ENCODE results near the gene MEST. TPM values are rescaled to one million over a fixed set of nuclear protein-coding genes. Genes with fewer than 3 reads are reported as not detected.

The MEST gene
- total and polyA plus RNA-seq, 2 donors (not counting 1 experiment from before 2014, with no cell fraction given) = 2.5 to 6.6 TPM

GRCh38 chr7:130452951-130453350, 38.9 kb upstream of the MEST start:
- Histone ChIP-seq H3K36me3 (replicated peaks in 1 of 2; ENCODE audit: control extremely low read depth in 1 of 2, control insufficient read depth in 1 of 2, extremely low read depth in 1 of 2, insufficient read depth in 2 of 2, low read length in 1 of 2) (no peaks in the 10 kb centered on the region), H3K4me3 (ENCODE audit: control extremely low read depth in 1 of 5, extremely low read depth in 1 of 5, insufficient read depth in 1 of 5, low read depth in 2 of 5, low read length in 4 of 5) (no peak overlapping the region), H3K9me3 (ENCODE audit: control extremely low read depth in 1 of 3, control insufficient read depth in 2 of 3, insufficient read depth in 1 of 3, low read length in 2 of 3) (peaks cover 0 to 3% (median 3%) of the 10 kb centered on the region in 3 donors), H3K79me2 (ENCODE audit: control insufficient read depth, insufficient read depth, low read length) (no peaks in the 10 kb centered on the region), H3K4me2 (replicated peaks; ENCODE audit: low read depth, low read length, poor library complexity, severe bottlenecking) (no peak overlapping the region), H3K27ac (ENCODE audit: low read length in 2 of 2) (no peak overlapping the region), H3K27me3 (replicated peaks in 1 of 4; ENCODE audit: control extremely low read depth in 1 of 4, control insufficient read depth in 3 of 4, insufficient read depth in 4 of 4, low read length in 3 of 4) (no peaks in the 10 kb centered on the region), H3K9ac (ENCODE audit: low read length) (no peak overlapping the region), H2AFZ (ENCODE audit: insufficient read depth, low read depth, low read length, poor library complexity, severe bottlenecking) (no peak overlapping the region), H4K20me1 (ENCODE audit: control insufficient read depth, insufficient read depth, low read length, poor library complexity, severe bottlenecking) (no peaks in the 10 kb centered on the region), H3K4me1 (ENCODE audit: control insufficient read depth in 2 of 2, insufficient read depth in 2 of 2, low read length in 2 of 2) (no peaks in the 10 kb centered on the region)
- POLR2A ChIA-PET = no interaction called here
- Mint-ChIP-seq H3K4me3 (no peak overlapping the region), H3K27ac (no peak overlapping the region), H3K4me1 (peaks cover under 1% of the 10 kb centered on the region), H3K27me3 (peaks cover 6% of the 10 kb centered on the region), H3K9me3 (ENCODE audit: insufficient read depth) (peaks cover 6% of the 10 kb centered on the region)
- 100% methylated on average over 3 of the region's 3 CpGs for WGBS (ENCODE audit: insufficient coverage)
- intact Hi-C loops (cut with micrococcal nuclease) = no loop called here
- CTCF ChIA-PET = no interaction called here
- DNase-seq (no peak), ATAC-seq (ENCODE audit: low read depth) (no peak)
- no peak for TF ChIP-seq EZH2 (IDR thresholded peaks at IDR 0.05; ENCODE audit: borderline replicate concordance, insufficient read depth, low read depth, low read length, poor library complexity, severe bottlenecking)
- TF ChIP-seq, protein P1, sequence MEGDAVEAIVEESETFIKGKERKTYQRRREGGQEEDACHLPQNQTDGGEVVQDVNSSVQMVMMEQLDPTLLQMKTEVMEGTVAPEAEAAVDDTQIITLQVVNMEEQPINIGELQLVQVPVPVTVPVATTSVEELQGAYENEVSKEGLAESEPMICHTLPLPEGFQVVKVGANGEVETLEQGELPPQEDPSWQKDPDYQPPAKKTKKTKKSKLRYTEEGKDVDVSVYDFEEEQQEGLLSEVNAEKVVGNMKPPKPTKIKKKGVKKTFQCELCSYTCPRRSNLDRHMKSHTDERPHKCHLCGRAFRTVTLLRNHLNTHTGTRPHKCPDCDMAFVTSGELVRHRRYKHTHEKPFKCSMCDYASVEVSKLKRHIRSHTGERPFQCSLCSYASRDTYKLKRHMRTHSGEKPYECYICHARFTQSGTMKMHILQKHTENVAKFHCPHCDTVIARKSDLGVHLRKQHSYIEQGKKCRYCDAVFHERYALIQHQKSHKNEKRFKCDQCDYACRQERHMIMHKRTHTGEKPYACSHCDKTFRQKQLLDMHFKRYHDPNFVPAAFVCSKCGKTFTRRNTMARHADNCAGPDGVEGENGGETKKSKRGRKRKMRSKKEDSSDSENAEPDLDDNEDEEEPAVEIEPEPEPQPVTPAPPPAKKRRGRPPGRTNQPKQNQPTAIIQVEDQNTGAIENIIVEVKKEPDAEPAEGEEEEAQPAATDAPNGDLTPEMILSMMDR (IDR thresholded peaks at IDR 0.05) = no peak

DNA sequence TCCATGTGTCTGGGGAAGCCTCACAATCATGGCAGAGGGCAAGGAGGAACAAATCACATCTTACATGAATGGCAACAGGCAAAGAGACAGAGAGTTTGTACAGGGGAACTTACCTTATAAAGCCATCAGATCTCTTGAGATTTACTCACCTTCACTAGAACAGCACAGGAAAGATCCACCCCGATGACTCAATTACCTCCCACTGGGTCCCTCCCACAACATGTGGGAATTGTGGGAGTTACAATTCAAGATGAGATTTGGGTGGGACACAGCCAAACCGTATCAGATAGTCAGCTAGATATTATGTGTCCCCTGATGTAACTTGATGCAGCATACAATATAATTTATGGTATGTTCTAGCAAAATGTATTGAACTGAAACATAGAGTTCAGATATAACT, 36.9 kb upstream of the MEST start:
- no peak overlapping the region for H3K4me3 Mint-ChIP-seq
- Histone ChIP-seq H3K4me2 (replicated peaks; ENCODE audit: low read depth, low read length, poor library complexity, severe bottlenecking) (no peak overlapping the region), H4K20me1 (ENCODE audit: control insufficient read depth, insufficient read depth, low read length, poor library complexity, severe bottlenecking) (no peaks in the 10 kb centered on the region), H3K79me2 (ENCODE audit: control insufficient read depth, insufficient read depth, low read length) (no peaks in the 10 kb centered on the region), H3K27me3 (replicated peaks in 1 of 4; ENCODE audit: control extremely low read depth in 1 of 4, control insufficient read depth in 3 of 4, insufficient read depth in 4 of 4, low read length in 3 of 4) (no peaks in the 10 kb centered on the region), H3K4me3 (ENCODE audit: control extremely low read depth in 1 of 5, extremely low read depth in 1 of 5, insufficient read depth in 1 of 5, low read depth in 2 of 5, low read length in 4 of 5) (no peak overlapping the region), H3K4me1 (ENCODE audit: control insufficient read depth in 2 of 2, insufficient read depth in 2 of 2, low read length in 2 of 2) (peaks cover 0 to 2% of the 10 kb centered on the region in 2 donors), H3K27ac (ENCODE audit: low read length in 2 of 2) (no peak overlapping the region), H3K9ac (ENCODE audit: low read length) (no peak overlapping the region), H3K9me3 (ENCODE audit: control extremely low read depth in 1 of 3, control insufficient read depth in 2 of 3, insufficient read depth in 1 of 3, low read length in 2 of 3) (peaks cover 0 to 7% (median 4%) of the 10 kb centered on the region in 3 donors), H3K36me3 (replicated peaks in 1 of 2; ENCODE audit: control extremely low read depth in 1 of 2, control insufficient read depth in 1 of 2, extremely low read depth in 1 of 2, insufficient read depth in 2 of 2, low read length in 1 of 2) (no peaks in the 10 kb centered on the region), H2AFZ (ENCODE audit: insufficient read depth, low read depth, low read length, poor library complexity, severe bottlenecking) (no peak overlapping the region)
- peaks cover 7% of the 10 kb centered on the region for H3K4me1 Mint-ChIP-seq
- no CpG with 5 or more reads among the region's 2 CpGs for WGBS (ENCODE audit: insufficient coverage)
- no peak for DNase-seq
- H3K27me3 Mint-ChIP-seq = no peaks in the 10 kb centered on the region
- H3K9me3 Mint-ChIP-seq (ENCODE audit: insufficient read depth) = no peaks in the 10 kb centered on the region
- H3K27ac Mint-ChIP-seq = no peak overlapping the region
- ChIA-PET CTCF (no interaction called here), POLR2A (no interaction called here)
- intact Hi-C loops (cut with micrococcal nuclease) = no loop called here
- ATAC-seq (ENCODE audit: low read depth) = no peak
- TF ChIP-seq, protein P1 (IDR thresholded peaks at IDR 0.05) = no peak
- no peak for TF ChIP-seq EZH2 (IDR thresholded peaks at IDR 0.05; ENCODE audit: borderline replicate concordance, insufficient read depth, low read depth, low read length, poor library complexity, severe bottlenecking)

Data from B cell (primary cell).